GM12801 (cell line): ENCODE results near the gene KCNN1.

ENCODE experiments used
- TF ChIP-seq, protein P1 (sequence below): IDR thresholded peaks from one replicate; pipeline ENCODE4 v1.5.1; 2011; ENCODE audit warnings: control low read depth; ENCODE audit not compliant: insufficient read length; ENCODE audit errors: extremely low read depth

The KCNN1 gene

DNA sequence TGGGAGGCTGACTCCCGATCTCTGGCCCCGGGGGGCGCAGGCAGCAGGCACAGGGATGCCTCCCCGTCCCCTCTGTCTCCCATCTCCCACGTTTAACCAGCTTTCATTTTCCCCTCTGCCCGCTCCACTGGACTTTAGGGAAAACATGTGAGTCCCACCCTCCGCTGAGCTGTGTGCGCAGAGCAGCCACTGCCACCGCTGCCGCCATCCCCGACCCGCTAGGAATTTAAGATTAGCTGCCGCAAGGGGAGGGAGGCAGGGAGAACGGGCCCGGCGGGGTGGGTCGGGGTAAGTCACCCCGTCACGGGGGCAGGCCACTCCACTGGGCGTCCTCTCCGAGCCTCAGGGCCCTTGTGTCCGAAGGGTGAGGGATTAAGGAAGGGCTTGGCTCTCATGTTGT is 15.5 kb downstream of the KCNN1 start:
- TF ChIP-seq, protein P1, sequence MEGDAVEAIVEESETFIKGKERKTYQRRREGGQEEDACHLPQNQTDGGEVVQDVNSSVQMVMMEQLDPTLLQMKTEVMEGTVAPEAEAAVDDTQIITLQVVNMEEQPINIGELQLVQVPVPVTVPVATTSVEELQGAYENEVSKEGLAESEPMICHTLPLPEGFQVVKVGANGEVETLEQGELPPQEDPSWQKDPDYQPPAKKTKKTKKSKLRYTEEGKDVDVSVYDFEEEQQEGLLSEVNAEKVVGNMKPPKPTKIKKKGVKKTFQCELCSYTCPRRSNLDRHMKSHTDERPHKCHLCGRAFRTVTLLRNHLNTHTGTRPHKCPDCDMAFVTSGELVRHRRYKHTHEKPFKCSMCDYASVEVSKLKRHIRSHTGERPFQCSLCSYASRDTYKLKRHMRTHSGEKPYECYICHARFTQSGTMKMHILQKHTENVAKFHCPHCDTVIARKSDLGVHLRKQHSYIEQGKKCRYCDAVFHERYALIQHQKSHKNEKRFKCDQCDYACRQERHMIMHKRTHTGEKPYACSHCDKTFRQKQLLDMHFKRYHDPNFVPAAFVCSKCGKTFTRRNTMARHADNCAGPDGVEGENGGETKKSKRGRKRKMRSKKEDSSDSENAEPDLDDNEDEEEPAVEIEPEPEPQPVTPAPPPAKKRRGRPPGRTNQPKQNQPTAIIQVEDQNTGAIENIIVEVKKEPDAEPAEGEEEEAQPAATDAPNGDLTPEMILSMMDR: no peak

DNA sequence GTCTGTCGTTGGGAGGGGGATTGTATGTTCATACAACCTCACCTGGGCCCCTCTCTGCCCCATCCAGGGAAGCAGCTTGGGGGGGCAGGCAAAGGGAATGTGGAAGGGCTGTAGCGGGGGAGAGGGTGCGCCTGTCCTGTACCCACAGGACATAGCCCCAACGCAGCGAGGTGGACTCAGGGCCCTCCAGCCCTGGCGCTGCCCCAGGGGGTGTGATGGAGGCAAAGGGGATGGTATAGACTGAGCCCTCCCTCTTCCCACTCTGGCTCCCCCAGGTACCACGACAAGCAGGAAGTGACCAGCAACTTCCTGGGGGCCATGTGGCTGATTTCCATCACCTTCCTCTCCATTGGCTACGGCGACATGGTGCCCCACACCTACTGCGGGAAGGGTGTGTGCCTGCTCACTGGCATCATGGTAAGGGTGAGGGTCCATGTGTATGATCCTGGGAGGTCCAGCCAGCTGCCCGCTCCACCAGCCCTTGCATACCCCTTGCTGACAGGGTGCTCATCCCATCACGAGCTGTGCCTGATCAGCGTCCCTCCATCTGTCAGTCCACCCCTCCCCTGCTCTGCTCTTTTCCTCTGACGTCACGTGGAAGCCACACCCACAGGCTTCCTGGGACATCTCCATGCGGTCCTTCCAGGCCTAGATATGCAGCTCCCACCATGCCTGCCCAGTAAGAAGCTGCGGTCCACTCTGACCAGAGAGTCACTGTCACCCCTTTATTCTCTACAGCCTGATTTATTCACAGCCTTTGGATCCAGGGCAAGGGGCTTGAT is 18.3 kb downstream of the KCNN1 start:
- TF ChIP-seq, protein P1: no peak

DNA sequence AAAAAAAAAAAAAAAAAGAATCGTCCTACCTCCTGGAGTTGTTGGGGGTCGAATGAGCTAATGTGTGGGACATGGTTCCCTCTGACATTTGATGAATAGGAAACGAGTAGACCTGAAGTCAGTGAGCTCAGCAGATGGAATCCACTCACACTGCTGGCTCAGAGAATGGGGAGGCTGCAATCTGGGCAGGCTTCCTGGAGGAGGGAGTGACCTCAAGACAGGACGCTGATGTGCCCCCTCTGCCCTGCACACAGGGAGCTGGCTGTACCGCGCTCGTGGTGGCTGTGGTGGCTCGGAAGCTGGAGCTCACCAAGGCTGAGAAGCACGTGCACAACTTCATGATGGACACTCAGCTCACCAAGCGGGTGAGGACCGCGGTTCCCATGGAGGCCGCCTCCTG is 21.3 kb downstream of the KCNN1 start:
- TF ChIP-seq, protein P1: no peak

DNA sequence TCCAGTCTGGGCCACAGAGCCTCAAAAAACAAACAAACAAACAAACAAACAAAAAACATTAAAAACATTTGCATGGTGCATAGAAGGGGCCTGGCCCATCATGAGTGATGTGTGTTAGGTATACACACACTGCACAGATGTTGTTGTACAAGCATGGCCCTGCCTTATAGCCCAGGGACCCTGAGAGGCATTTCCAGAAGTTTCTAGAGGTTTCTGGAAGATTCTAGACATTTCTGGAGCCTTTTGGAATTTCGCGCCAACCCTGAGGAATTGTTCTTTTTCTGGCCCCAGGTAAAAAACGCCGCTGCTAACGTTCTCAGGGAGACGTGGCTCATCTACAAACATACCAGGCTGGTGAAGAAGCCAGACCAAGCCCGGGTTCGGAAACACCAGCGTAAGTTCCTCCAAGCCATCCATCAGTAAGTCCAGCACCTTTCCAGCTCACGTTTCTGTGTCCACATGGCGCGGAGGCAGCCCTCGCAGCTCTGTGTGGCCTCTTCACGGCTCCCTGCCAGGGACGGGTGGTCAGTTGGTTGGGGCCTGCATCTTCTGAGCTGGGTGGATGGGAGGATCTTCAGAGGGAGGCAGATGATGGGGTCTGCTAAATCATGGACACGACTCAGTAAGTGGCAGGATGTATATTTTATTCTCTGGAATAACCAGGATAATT is 22.7 kb downstream of the KCNN1 start:
- TF ChIP-seq, protein P1: no peak

DNA sequence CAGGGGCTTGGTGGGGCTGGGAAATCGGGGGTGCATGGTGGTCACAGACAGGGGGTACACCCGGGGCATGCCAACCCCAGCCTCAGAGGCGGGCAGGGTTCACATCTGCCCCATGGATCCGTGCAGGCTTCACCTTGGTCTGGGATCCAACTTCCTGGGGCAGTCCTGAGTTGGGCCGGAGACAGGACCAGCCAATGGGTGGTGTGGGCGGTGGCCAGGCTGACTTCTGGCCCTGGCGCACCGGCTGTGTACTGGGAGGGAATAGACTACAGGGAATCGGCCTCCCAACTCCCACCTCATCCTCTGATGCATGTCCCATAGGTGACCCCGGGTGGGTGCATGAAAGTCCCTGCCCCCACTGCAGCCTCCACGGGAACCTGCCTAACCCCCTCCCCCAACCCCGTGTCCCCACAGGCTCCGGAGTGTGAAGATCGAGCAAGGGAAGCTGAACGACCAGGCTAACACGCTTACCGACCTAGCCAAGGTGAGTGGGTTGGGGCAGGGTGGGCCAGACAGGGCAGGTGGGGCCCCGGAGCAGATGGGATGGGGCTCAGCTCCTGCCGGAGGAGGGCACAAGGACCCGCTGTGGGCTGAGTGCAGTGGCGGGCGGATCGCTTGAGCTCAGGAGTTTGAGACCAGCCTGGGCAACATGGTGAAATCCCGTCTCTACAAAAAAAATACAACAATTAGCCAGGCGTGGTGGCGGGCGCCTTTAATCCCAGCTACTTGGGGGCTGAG is 26.3 kb downstream of the KCNN1 start:
- TF ChIP-seq, protein P1: no peak

DNA sequence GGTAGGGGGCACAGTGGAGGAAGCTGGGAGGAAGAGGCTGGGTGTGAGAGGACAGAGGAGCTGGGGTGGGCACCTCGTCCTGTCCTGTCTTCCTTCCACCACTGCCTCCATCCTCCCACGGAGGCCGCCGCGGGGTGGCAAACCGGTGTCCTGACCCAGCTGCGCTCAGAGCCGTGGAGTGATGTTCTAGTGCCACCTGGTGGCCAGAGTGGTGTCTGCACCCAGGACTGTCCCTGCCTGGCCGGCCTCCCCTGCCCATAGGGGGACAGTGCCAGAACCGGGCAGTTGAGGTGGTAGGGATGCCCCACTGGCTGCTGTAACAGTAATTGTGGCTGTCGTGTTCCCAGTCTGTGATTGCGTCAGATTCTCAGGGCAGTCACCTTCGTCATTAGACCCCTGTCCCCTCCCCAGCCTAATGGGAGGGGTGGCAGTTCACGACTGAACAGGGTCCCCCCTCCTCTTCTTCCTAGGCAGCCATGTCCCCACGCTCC is 30.0 kb downstream of the KCNN1 start:
- TF ChIP-seq, protein P1: no peak
